Middle frontal gyrus (tissue), 1 donor: ENCODE data around the gene ESYT1.
A peak's percentile ranks its signal among the peaks of the same experiment; 100 is the strongest.
"Not testable (repeated sequence)": the region's sequence is repeated elsewhere in the genome, so short reads cannot be mapped to it uniquely, and the experiment has no call there.

Source experiments
- DNase-seq: peaks from one replicate; pipeline ENCODE4 v3.0.0-alpha.2; 2015; ENCODE audit warnings: low spot score; ENCODE audit errors: extremely low spot score

The ESYT1 gene

DNA sequence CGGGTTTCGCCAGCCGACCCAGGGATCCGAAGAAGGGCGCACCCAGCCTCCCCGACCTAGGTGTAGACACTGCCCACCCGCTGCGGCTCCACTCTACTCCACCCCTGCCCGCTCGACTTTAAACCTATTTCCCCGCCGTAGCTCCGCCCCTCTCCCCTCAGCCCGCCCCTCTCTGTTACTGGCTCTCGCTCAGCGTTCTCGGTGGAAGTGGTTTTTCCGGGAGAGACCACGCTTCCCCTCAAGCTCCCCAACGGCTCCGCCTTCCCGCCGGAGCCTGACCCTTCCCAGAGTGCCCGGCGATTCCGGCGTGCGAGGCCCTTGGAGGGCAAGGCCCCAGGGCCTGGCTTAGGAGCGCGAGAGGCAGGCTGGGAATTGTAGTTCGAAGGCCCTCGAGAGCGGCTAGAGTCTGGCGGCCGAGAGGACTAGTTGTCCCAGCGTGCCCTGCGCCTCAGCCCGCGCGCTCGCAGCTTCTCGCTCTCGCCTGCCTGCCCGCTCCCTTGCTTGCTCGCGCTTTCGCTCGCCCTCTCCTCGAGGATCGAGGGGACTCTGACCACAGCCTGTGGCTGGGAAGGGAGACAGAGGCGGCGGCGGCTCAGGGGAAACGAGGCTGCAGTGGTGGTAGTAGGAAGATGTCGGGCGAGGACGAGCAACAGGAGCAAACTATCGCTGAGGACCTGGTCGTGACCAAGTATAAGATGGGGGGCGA is 23.8 kb upstream of the ESYT1 start, which contains the start of gene PA2G4:
TSS of gene PA2G4 (plus strand) at position 451 of the 706 bp plus-strand sequence. CDS start at position 630, 179 bp downstream.
- DNase-seq: peak; percentile 98

GRCh38 chr12:56104815-56105608 is 23.1 kb upstream of the ESYT1 start:
- no peak for DNase-seq

DNA sequence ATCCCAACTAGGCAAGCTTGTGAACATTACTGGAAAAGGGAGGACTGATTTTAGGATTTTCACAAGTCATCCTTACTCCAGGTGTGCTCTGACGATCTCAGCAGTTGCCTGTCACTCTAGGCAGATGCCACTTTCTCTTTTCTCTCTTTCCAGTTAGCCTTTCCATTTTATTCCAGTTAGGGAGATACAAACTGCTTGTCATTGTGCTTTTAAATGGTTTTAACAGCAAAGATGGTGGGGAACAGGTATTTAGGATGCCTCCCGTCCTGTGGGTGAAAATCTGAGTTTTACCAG is 22.5 kb upstream of the ESYT1 start:
- DNase-seq: no peak

DNA sequence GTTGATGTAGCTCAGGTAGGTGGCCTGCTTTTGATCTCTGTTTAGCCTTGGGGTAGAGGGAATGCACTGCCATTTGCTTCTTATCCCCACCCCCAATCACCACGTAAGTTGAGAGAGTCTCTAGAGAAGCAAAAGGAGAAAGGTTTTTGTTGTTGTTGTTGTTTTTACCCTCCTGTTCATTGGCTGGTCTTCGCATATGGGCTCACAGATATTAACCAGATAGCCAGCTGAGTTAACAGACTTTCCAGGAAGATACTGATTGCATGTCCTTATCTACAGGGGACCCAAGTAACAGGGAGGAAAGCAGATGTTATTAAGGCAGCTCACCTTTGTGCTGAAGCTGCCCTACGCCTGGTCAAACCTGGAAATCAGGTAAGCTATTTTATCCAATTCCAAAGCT is 20.8 kb upstream of the ESYT1 start:
- no peak for DNase-seq

GRCh38 chr12:56110571-56110970 is 17.5 kb upstream of the ESYT1 start:
- no peak for DNase-seq

DNA sequence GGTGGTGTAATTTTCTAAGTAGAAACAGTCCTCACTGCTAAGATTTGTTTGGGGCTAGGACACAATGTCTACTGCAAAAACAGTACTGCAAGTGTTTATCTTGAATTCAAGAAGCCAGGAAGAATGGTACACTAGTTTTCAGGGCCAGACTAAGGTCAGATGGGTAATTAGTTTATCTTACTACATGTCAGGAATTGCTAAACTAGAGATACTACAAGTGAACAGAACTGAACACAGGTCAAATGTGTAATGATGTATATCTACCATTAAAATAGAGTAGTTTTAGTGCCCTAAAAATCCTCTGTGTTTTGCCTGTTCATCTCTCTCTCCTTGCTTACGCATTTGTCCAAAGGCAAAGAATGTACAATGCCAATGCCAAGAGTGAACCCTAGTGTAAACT is 14.0 kb upstream of the ESYT1 start:
- no peak for DNase-seq

DNA sequence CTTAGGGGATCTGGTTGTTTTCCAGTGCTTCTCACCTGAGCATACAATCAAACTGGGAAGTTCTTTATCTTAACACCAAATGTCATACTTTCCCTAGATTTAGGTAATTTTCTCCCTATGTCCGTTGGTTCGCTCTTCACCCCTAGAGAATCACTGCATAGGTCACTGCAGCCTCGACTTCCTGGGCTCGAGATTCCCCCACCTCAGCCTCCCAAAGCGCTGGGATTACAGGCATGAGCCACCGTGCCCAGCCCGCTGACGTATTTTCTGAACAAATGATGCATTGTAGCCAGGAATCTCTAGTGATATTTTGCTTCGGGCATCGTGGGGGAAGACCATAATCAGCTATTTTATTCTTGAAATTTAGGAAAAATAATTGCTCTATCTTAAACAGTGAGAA is 12.7 kb upstream of the ESYT1 start:
- DNase-seq: no peak

DNA sequence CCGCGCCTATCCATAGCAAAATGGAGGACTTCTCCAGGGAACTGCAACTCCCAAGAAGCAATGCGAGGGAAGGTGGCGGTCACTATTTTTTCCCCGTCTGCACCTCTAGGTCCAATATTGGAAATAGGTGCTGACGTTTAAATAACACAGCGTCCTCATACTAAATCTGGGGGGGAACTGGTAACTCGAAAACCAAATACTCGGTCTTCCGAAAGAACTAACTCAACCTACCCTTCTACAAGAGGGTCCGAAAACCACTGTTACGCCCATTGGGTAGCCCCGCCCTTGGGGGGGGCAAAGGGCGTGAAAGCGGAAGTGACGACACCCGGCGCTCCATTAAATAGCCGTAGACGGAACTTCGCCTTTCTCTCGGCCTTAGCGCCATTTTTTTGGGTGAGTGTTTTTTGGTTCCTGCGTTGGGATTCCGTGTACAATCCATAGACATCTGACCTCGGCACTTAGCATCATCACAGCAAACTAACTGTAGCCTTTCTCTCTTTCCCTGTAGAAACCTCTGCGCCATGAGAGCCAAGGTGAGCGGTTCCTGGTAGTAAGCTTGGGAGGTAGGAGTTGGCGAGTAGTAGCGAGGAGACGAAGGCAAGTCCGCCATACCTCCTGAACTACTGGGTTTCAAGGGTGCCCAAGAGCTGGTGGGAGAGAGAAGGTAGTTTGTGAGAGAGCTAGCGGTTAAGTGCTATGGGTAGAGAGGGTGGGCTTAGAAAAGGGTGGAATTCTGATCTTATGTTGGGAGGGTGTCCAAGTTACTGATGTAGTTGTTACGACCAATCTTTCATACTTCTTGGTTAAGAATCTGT is 11.6 kb upstream of the ESYT1 start, which contains the start of gene RPL41:
TSS of gene RPL41 (plus strand) at position 367 of the 815 bp plus-strand sequence.
- DNase-seq: peak; percentile 94

GRCh38 chr12:56117082-56117706 is 10.9 kb upstream of the ESYT1 start:
- not testable (repeated sequence) for DNase-seq

GRCh38 chr12:56117778-56118687 is 10.0 kb upstream of the ESYT1 start, which contains the start of gene ZC3H10:
TSS of gene ZC3H10 (plus strand) at chr12:56118266. CDS start at chr12:56120563, 2,297 bp downstream.
- peak; percentile 97 for DNase-seq

DNA sequence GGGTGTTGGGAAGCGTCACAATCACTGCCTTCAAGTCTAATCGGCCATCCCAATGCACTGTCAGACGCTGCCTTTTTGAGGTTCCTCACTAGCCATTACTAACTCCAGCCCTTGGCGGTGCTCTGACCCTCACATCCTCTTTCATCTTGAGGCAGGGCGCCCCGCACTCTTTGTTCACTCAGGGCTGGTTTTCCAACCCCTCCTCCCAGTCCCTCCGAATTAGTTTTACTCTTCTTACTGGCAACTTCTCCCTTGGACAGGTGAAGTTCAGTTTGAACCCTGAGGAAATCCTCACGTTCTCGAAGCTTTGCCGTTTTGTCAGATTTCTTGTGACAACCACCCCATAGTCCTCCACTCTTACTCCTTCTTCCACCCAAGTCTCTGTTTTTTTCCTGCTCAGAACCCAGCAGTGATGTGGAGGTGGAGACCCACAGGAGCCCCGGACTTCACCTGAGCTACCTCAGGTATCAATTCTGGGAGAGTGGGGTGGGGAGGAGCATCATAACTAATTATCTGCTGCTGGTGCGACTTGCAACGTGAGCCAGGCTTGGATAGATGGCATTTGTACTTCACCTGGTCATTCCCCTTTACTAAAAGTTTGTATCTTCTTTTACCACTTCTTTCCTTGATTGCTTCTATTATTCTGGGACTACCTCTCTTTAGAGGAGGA is 9.2 kb upstream of the ESYT1 start:
- no peak for DNase-seq

DNA sequence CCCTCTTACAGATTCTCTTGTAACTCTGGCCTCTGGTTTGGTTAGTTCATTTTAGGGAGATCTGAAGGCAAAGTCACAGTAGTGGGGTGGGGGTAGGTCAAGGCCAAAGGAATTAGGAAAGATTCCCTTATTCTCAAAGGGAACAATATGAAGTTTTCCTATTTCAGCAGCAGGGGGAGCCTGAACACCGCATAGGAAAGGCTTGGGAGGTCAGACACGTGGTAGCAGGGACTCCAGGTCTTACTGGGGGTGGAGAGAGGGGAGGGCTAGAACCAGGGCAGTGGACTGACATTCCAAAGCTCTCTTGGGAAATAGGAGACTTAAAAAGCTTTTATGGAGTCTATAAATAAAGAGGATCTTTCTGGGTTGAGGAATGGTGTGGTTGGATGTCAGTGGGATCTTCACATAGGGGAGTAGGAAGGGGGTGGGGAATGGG is 8.7 kb upstream of the ESYT1 start:
- peak; percentile 43 for DNase-seq

DNA sequence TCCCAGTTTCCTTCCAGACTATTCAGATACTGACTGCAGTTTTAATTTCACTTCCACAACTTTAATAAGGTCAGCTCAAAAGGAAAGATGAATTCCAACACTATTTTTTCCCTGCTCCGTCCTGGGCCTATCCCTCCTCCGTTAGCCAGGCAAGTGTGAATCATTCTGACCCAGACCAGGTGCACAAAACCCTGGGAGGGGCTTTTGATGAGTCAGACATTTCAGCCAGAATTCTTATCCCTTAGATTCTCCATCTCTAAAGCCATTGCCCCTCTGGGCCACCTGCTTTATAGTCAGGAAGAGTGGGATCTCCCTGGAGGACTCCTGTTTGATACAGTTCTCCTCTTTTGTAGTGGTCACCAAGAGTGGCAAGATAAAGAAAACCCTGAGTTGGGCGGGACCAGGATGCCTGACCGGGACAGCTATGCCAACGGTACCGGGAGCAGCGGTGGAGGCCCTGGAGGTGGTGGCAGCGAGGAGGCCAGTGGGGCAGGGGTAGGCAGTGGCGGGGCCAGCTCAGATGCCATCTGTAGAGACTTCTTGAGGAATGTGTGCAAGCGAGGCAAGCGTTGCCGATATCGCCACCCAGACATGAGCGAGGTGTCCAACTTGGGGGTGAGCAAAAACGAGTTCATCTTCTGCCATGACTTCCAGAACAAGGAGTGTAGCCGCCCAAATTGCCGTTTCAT is 7.8 kb upstream of the ESYT1 start:
- DNase-seq: no peak

GRCh38 chr12:56121204-56121870 is 6.7 kb upstream of the ESYT1 start:
- no peak for DNase-seq

DNA sequence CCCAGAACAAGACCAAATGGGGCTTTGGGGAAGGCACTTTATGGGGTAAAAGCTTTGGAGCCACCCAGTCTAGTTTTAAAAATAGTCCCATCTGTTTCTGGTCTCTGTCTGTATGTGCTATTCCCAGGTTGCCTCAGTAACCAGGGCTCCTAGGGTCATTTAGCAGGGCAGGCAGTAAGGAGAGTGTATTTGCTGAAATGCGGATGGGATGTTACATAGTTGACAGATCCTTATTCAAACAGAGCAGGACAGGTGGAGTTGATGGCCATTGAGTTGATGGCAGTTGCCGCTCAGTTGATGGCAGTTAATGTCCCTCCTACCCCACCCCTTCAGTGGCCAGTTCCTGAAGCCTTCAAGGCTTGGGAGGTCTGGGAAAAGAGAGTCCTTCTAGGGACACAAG is 5.4 kb upstream of the ESYT1 start:
- DNase-seq: no peak

DNA sequence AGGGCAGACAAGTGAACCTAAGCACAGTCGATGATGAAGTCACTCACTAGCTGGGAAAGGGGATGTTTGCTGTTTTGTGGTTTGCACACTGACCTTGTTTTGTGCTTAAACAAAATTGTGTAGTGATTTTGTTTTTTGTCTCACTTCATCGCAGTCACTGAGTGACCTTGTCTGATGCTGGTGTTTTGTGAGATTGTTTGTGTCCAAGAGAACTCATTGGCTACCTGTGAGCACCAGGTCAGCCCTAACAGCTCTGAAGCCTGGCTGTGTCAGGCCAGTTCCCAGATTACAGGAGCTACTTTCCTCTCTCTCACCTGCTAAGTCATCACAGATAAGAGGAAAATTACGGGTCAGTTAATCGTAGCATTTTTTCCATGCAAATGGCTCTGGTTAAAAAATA is 3.9 kb upstream of the ESYT1 start:
- DNase-seq: no peak

GRCh38 chr12:56126732-56127239 is 1.3 kb upstream of the ESYT1 start:
- DNase-seq: no peak

DNA sequence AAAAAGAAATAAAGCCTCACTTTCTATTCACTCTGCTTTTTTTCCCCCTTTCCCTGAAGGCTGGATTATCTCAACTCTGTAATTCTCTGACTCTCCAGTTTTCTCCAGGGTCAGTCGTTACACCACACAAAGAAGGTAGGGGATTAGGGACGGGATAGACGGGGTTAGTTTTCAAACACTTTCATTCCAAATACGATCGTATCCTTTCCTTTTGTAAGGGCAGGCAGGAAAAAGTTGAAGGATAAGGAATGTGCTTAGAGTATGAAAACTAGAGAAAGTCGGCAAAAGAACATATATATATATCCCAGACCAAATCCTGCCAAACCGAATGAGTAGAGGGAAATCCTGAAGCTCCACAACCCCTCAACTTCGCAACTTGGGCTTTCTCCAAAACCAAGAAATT is 581 bp upstream of the ESYT1 start:
- DNase-seq: no peak
